Spleen (tissue), 7 donors: ENCODE measurements around the gene OLA1.

Experiments
- POLR2A ChIP-seq, 3 donors: fragments of 450-650 bp; IDR thresholded peaks; one replicate each; pipeline ENCODE4 v1.5.1; 2017; ENCODE audit warnings: antibody characterized with exemption in 3 of 3, mild to moderate bottlenecking in 1 of 3
- POLR2AphosphoS5 ChIP-seq, 3 donors: sonication (generic); formaldehyde crosslinking; IDR thresholded peaks; one replicate each; pipeline ENCODE4 v1.5.1; 2017; ENCODE audit warnings: antibody characterized with exemption in 3 of 3
- TF ChIP-seq, protein P1 (sequence below), 11 experiments: fragments of 200-600 bp in 7 of 11; fragments of 450-650 bp in 4 of 11; sonication (generic) in 4 of 11; IDR thresholded peaks in 8 of 11; conservative IDR thresholded peaks in 3 of 11; 1 replicate in 7 of 11; 2 replicates in 4 of 11; pipeline versions ENCODE4 v1.4.0 to v1.8.0; 2016 to 2021; ENCODE audit warnings: antibody characterized with exemption in 11 of 11, inconsistent platforms in 4 of 11, mild to moderate bottlenecking in 1 of 11
- donor health status: DM: no; HTN: no; CAD: no; lungs with moderate emphysema.
- donor health status: DM: no; HTN: no; CAD: no.
- donor health status: DM: no; HTN: no; CAD: no.

DNA sequence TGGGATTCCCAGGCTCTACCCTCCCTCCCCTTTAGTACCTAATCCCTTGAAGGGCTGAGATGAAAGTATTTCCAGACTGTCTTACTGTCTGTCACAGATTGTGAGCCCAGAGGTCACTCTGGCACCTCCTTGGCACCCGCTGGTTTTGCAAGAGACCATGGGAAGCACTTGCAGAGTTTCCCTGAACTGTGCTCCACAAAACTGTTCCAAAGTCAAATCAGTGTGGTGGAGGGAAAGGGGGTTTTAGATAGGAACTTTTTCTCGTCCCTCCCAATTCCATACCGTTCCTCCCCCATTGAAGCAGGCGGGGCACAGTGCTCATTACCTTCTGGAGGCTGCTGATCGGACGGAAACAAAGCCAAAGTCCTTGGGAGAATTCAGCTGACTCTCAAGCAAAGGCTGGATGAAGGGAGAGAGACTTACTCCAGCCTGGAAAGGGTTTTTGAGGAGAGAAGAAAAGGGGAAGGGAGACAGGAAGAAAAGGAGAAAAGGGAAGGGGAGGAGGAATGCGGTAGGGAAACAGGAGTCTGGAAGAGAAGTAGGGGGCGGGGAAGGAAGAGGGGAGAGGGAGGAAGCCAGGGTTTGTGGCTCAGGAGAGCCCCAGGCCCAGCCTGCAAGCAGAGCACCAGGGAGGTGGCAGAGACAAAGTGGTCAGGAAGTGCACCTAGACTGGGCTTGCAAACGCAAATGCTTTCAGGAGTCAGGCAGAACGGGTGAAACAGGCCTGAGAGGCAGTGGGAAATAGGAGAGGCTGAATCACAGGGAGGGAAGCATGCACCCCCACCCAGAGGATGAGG is 194.8 kb downstream of the OLA1 start:
- TF ChIP-seq, protein P1, sequence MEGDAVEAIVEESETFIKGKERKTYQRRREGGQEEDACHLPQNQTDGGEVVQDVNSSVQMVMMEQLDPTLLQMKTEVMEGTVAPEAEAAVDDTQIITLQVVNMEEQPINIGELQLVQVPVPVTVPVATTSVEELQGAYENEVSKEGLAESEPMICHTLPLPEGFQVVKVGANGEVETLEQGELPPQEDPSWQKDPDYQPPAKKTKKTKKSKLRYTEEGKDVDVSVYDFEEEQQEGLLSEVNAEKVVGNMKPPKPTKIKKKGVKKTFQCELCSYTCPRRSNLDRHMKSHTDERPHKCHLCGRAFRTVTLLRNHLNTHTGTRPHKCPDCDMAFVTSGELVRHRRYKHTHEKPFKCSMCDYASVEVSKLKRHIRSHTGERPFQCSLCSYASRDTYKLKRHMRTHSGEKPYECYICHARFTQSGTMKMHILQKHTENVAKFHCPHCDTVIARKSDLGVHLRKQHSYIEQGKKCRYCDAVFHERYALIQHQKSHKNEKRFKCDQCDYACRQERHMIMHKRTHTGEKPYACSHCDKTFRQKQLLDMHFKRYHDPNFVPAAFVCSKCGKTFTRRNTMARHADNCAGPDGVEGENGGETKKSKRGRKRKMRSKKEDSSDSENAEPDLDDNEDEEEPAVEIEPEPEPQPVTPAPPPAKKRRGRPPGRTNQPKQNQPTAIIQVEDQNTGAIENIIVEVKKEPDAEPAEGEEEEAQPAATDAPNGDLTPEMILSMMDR (IDR thresholded peaks at IDR 0.05 in 8 of 11, conservative IDR thresholded peaks at IDR 0.05 in 3 of 11) = no peak
- no peak for TF ChIP-seq POLR2AphosphoS5 (IDR thresholded peaks at IDR 0.05)
- TF ChIP-seq POLR2A (IDR thresholded peaks at IDR 0.05) = no peak
